Eye (tissue), 1 donor: ENCODE data around the gene MRPL43.
"Not testable (repeated sequence)": the region's sequence is repeated elsewhere in the genome, so short reads cannot be mapped to it uniquely, and the experiment has no call there.

Experiments
- DNase-seq: peaks from one replicate; pipeline ENCODE4 v3.0.0-alpha.2; 2015

Gene MRPL43

DNA sequence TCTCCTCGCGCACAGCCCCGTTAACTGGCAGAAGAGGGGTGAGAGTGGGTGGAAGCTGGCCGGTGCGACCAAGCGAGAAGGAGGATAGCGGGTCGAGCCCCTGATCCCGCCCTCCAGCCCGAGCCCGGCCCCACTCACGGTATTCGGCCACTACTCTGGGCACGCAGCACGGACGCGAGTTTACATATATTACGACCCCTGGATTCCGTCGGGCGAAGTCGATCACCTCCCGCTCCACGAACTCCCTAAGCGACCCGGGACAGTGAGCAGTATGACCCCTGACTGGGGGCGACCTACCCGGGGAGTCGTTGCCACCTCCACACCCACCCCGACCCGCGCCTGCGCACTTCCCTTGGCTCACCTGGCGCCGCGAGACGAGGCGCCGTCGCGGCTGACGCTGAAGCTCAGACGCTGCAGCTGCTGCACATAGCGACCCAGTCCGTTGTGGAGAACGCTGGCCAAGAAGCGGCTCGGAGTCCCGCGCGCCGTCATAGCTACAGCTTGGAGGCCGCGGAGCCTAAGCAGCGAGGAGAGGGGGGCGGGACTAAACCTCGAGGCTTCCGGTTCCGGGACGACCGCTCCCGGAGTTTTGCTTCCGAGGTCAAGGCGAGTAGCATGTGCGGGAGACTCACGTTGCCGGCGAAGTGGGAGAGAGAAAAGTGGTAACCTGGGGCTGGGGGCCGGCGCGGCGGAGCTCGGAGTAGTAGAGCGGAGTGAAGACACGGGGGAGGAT lies at the start of gene MRPL43, which contains the start of gene TWNK:
Gene MRPL43 (minus strand): TSS at position 546 of the 733 bp plus-strand sequence. CDS start 54 bp downstream, at position 492.
Gene TWNK (plus strand): TSS at position 592 of the 733 bp plus-strand sequence. CDS start 668 bp downstream, outside the sequence.
- peak; percentile 95 for DNase-seq

DNA sequence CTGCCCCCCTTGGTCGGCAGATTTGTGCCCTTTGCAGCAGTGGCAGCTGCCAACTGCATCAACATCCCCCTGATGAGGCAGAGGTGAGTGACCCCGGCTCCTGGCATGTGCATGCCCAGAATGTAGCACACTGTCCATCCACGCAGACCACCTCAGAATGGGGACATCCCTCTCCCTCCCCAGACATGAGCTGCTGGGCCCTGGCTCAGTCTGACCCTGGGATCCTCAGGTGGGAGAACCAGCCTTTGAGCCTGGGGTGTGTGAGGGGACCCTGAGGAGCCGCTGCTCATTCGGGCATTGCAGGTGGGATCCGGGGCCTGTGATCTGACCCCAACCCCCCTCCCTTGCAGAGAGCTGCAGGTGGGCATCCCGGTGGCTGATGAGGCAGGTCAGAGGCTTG lies 49.4 kb upstream of the MRPL43 start:
- DNase-seq: no peak

DNA sequence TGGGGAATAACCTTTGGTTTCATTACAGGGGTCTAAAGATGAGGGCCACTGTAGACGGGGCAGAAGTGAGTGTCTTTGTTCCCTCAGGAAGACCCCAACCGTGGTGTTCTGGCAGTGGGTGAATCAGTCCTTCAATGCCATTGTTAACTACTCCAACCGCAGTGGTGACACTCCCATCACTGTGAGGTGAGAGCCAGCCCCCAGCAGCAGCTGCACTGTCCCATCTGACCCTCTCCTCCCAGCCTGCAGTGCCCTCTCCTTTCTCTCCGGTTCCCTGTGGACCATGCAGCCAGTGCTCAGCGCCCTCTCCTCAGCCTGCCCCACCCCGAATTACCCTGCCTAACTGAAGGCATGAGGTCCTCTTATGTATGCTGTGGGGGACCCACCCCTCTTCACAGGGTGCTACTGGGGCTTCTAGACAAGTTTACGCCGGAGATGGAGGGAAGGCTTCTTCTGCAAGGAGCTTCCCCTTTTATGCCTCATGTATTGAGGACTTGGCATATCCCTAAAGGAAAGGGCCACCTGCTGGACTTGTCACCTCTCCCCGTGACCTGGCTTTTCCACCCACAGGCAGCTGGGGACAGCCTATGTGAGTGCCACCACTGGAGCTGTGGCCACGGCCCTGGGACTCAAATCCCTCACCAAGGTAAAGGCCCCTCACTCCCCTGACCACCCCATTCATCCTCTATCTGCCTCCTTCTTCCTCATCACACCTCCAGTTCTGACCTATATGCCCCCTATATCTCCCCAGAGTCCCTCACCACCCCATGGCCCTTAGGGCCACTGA lies 48.8 kb upstream of the MRPL43 start:
- no peak for DNase-seq

DNA sequence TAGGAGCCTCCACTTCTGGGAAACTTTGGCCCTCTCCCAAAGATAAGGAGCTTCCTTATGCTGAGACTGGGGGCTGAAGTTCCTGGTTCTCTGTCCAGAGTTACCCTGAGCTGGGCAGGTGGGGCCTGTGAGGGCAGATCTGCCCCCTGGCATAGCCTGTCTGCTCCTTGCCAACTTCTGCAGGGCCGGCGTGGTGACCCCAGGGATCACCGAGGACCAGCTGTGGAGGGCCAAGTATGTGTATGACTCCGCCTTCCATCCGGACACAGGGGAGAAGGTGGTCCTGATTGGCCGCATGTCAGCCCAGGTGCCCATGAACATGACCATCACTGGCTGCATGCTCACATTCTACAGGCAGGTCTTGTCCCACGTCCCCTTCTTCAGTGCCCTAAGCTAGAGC lies 48.0 kb upstream of the MRPL43 start:
- DNase-seq: no peak

DNA sequence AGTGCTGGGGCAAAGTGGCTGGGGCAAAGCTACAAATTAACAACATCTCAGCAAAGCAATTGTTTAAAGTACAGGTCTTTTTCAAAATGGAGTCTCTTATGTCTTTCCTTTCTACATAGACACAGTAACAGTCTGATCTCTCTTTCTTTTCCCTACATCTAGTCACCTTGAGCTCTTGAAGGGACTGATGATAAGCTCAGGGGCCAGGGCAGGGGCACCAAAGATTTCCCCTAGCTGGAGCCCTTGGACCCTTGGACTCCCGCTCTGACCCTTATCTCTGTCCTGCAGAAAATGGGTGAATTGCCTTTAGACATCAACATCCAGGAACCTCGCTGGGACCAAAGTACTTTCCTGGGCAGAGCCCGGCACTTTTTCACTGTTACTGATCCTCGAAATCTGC lies 47.1 kb upstream of the MRPL43 start:
- DNase-seq: not testable (repeated sequence)

DNA sequence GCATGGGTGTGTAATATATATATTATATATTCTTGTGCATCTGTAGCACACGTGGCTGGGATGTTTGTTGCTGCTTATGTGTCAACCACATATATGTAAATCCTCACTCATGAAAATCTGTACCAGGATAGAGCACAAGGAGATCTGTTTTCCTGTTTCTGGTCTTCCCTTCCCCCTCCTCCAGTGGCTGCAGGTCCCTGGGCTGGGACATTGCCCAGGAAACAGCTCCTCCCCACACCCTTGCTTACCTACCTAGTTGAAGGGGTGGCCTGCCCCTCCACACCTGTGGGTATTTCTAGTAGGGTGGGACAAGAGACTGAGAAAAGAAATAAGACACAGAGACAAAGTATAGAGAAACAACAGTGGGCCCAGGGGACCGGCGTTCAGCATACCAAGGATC lies 46.0 kb upstream of the MRPL43 start:
- no peak for DNase-seq

DNA sequence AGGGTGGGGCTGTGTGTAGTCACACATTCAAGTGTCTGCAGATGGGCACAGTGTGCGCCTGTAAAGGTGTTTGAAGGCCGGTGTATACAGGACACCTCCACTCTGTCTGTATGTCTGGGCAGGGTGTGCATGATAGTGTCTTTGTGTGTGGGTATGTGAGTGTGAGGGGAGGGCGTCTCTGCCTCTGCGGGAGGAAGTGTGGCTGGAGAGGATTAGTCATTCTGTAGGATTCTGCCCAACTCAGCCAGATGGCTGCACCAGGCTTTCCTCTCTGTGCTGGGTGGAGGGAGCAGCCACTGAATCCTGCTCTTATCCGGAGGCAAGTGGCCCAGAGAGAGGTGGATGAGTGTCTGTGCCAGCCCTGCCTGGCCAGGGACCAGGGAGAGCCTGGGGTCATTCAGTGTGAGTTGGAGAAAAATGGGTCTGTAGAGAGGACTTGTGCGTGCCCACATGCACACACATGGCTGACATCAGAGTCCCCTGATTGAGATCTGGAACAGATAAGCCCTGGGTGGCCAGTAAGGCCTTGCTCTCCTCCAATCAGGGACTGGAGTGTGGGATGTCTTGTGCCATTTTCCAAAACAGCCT lies 45.4 kb upstream of the MRPL43 start:
- peak; percentile 71 for DNase-seq

DNA sequence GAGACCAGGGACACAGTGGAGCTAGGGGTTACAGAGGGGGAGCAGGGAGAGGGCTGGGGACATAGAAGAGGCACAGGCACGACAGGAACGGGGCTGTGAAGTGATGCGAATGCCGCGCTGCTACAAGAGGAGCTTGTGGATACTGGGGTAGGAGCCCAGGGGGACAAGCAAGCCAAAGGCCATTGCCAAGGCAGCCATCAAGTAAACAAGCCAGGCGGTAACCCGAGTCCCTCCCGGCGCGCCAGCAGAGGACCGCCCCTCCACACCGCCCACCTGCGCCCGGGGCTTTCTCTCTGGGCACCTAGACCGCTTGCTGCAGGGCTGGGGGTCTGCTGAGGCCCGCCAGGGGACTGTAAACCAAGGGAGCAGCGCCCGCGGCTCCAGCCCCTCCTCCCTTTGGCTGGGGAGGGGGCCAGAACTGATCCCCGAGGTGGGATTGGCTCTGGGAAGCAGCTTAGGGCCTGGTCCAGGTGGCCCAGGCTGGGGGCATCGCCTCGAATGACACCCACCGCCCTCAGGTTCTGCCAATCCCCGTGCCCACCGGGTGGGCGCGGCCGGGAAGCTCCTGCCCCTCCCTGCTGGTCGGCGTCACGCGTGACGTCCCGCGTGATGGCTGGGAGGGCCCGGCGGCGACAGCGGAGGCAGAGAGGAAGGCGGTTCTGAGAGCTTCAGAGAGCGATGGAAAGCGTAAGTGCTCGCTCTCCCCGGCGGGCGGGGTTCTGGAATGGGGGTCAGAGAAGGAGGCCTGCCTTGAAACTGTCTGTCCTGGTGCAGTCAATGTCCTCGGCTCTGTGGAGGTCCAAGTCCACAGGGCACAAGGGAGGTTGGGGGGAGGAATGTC lies 44.7 kb upstream of the MRPL43 start:
- DNase-seq: peak; percentile 84

DNA sequence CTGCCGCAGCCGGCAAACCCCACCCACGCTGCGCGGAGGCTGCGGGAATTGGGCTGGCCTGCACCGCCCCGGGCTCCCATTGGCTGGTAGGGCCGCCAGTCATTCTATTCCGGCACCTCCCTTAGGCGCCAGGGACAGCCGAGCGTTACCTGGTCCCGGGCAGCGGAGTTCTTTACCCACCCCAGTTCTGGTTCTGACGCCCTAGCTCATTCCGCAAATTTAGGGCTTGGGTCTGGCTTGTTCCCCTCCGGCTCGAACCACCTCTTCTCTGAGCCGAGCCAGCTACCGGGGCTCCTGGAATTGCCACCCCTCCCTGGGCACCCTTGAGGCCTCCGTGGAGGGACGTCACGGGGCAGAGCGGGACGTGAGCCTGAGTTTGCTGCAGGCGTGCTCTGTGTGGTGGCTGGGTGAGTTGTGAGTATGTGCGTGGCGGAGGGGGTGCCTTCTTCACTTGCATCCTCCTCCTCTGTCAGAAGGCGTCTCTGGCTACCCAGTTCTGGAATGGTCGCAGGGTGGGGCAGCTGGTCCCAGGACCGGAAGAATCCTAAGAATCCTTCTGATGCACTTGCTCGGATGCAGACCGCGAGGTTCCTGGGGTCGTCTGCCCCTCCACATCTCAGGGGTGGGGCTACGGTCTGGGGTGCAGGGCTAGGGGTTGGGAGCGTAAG lies 44.0 kb upstream of the MRPL43 start, which contains the start of the genes PDZD7 and SFXN3:
Gene PDZD7 (minus strand): TSS at position 2 of the 668 bp plus-strand sequence. CDS start 910 bp downstream, outside the sequence.
Gene SFXN3 (plus strand): TSS at position 107 of the 668 bp plus-strand sequence. CDS start 3,461 bp downstream, outside the sequence.
- DNase-seq: peak; percentile 96

DNA sequence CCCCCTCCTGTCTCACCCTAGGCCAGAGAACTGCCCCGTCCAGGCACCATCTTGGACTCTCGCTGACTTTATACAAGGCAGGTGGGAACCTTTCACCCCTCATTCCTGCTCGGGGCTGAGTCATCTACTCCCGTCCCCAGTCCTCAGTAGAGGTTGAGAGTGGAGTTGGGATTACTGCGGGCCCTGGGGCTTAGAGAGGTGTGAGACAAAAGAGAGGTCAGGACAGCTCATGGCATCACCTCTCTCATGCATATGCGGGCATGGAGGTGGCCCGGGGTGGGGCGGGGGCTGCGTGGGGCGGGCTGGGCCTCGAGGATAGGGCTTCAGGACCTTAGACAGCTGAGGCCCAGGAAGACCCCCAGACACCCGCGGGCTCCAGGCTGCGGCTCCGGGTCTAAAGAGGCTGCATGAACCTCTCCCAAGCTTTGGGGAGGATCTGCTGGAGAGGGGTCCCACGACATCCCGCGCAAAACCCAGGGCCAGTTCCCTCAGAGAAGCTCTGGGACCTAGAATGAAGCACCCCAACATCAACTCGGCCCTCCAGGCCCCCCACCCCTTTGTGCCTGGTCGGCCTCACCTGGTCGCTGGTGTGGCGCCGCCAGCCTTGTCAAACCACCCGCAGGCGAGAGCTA lies 43.3 kb upstream of the MRPL43 start:
- no peak for DNase-seq

DNA sequence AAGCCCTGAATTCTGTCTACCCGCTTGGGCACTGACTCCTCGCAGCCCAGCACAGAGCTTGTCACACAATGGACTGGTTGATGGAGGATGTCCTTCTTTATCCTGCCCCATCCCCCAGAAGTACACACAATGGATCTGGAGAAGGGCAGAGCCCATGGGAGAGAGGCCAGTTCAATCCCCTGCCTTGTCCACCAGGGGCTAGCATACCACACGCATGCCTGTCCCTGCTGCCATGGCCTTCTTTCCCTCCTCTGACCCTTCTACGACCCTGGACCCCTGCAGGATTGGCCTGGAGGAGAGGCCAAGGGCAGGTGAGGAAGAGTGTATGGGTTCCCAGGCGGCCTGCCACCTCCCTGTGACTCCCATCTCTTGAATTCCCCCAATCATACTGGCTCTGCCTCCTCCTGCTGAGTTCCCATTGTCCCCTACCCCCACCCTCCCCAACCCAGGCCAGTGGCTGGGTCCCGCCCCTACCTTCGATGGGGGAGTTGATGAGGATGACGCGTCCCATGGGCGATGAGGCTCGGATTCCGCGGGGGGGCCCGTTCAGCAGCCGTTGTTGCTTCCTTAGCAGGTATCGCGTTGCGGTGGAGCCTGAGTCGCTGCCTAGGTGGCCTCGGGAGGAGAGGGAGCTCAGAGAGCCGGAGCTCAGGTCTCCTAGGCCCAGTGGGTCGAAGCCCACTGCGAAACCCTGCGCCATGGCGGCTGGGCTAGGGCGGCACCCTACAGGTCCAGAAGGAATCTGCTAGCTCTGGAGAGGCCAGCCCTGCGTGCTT lies 42.4 kb upstream of the MRPL43 start:
- no peak for DNase-seq

DNA sequence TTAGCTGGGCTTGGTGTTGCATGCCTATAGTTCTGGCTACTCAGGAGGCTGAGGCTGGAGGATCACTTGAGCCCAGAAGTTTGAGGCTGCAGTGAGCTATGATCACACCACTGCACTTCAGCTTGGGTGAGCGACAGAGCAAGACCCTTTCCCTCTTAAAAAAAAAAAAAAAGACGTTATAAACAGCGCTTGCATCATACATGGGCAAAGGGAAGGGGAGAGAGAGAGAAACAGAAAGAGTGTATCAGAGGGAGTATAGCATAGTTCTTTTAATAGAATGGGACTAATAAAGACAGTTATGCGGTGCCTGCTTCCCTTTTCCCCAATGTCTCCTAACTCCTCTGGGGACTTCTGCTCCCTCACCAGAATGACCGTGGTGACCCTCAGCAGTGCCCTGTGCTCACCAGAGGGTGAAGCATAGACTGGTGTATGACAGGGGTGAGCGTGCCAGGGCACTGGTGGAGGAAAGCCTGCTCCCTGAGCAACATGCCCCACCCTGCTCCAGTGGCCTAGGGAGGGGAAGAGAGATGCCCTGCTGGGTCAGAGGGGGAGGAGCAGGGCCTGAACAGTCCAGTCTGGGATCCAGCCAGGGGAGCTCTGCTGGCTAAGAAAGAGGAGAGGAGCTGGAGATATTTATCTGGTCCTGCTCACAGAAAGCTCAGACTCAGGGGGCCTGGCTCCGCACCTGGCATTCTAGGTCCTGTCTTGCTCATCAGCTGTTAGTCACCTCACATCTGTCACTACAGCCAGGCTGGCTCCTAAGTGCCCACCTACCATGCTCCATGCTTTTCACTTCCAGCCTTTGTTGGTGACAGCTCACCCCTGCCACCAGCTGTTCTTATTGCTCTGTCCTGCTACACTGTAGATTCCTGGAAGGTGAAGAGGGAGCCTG lies 41.4 kb upstream of the MRPL43 start:
- no peak for DNase-seq

DNA sequence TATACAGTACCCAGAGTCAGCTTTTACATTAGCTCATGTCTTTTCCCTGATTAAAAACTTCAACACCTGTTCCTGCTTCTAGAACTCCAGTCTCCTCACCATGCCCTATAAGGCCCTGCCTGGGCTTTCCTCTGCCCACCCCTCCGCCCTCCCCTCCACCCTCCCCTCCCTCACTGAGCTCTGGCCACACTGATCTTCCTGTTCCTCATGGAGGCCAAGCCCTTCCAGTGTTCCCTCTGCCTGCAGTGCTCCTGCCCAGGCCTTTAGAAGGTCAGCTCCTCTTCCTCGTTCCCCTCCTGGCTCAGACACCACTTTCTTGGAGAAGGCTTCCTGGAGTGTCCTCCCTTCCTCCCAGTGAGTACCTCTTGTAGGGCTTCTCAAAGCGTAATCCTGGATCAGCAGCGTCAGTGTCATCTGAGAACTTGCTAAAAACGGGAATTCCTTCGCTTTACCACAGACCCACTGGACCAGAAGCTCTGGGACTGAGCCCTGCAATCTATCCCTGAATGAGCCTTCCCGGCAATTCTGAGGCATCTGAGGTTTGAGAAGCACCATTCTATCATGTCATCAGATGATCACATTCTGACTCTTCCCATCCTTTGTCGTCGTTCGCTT lies 39.9 kb upstream of the MRPL43 start:
- no peak for DNase-seq

DNA sequence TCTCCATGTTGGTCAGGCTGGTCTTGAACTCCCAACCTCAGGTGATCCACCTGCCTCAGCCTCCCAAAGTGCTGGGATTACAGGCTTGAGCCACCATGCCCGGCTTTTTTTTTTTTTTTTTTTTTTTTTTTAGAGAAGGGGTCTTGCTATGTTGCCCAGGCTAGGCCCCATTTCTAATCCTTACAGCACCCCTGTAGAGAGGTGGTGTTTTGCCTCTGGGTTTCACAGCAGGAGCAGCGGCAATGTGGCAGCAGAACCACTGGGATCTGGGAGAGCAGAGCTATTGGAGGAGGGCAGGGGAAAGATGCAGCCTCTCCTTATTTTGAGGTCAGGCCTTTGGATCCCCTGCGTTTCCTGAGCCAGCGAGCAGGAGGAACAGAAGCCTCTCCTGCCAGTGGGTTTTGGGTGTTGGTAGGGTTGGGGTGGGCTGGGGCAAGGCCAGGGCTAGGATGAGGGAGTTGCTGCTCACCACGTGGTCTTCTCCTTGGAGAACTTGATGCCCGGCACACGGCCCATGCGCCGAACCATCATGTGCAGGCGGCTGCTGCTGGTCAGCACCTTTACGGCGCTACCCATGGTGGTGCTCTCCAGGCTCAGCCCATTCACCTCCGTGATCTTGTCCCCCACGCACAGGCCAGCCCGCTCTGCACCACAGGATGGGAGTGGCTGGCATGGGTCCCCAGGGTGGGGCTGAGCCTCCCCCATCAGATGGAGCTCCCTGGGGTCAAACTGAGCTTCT lies 35.8 kb upstream of the MRPL43 start:
- DNase-seq: no peak

DNA sequence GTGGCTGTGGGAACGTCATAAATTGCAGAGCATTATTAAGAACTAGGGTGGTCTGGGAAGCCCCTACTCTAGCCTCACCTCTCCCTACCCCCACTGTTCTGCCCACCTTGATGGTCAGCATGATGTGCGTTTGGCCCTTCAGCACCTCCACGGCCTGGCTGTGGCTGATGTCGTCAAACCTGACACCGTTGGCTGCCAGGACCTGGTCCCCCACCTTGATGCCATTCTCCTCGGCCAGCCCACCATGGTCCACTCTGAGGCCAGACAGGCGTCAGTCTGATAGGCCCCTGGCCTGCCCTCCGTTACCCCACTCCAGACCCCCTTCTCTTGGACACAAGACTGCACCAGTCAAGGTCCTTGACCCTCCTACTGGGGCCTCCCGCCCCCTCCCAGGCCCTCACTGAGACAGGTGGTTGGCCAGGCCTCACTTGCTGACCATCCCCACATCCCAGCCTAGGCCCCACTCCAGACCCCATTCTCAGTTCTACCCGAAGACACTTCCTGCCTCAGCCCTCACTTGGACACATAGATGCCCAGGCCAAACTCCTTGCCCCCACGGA lies 34.5 kb upstream of the MRPL43 start:
- DNase-seq: no peak

DNA sequence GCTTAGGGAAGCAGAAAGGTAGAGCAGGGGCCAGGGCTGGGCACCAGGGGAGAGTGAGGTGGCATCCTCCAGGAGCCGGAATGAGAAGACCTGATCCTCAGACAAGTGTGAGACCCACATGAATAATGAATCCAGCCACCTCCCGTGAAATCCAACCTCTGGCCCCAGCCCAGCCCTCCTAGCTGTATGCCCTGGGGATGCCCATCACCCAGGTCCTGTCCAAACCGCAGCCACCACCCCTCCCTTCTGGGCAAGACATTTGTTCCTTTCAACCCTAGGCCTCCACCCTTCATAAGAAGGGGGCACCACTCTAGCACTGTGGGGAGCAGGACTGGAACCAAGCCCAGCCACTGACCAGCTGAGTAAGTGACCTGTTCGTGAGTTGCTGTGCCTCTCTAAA lies 33.9 kb upstream of the MRPL43 start:
- no peak for DNase-seq

DNA sequence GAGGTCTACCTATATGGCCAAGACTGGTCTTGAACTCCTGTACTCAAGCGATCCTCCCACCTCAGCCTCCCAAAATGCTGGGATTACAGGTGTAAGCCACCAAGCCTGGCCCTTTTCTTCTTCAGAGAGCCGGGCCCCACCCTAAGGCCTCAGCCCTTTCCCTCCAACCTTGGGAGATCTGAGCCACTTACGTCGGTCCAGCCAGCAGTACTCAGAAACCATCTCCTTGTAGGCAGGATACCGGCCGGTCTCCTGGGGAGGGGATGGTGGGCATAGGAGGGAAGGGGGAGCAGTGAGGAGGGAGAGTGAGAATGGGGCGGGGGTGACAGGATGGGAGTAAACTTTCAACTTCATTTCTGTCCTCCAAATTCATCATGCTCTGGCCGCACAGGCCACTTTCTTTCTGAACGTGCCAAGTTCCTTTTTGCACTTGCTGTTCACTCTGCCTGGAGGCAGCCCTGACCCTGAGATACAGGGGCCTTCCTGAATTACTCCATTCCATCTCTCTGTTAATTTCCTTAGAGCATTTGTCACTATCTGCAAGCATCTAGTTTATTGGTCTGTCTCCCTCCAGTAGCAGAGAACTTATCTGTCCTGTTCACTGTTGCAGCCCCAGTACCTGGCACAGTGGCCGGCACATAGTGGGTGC lies 33.3 kb upstream of the MRPL43 start:
- DNase-seq: no peak

DNA sequence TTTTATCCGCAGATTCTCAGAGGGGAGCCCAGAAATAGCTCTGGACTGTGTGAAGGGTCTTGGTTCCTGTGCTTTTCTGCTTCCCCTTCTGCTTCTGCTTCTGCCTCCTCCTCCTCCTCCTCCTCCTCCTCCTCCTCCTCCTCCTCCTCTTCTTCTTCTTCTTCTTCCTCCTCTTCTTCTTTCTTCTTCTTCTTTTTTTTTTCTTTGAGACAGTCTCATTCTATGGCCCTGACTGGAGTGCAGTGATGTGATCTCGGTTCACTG lies 32.1 kb upstream of the MRPL43 start:
- DNase-seq: no peak
